Islet of Langerhans (tissue), 1 donor: Measurements from ENCODE around the gene ECI1.

ENCODE experiments used
- FAIRE-seq: peaks from one replicate; lab custom pipeline; 2011; peaks lifted over from hg19 to GRCh38; lab: Jason Lieb, UNC

The ECI1 gene

GRCh38 chr16:2194166-2194834, 57.1 kb downstream of the ECI1 start:
- FAIRE-seq: no peak

- no peak for FAIRE-seq
Measured at GRCh38 chr16:2191446-2191706, 60.0 kb downstream of the ECI1 start.

GRCh38 chr16:2190659-2191445, 60.5 kb downstream of the ECI1 start:
- FAIRE-seq: no peak

GRCh38 chr16:2190002-2190658, 61.3 kb downstream of the ECI1 start:
- no peak for FAIRE-seq
